SKM-1 treated with dmso at 0.1 percent for 144 hours (cell line): ENCODE data around the gene ARL4D.
"Not testable (repeated sequence)": the region's sequence is repeated elsewhere in the genome, so short reads cannot be mapped to it uniquely, and the experiment has no call there.

ENCODE experiments used
- DNase-seq: peaks from one replicate; lab custom pipeline; 2025; ENCODE audit not compliant: unreplicated experiment; lab: John Stamatoyannopoulos, UW

The ARL4D gene

GRCh38 chr17:43393944-43394482 lies 4.8 kb upstream of the ARL4D start:
- peak; percentile 76 for DNase-seq

DNA sequence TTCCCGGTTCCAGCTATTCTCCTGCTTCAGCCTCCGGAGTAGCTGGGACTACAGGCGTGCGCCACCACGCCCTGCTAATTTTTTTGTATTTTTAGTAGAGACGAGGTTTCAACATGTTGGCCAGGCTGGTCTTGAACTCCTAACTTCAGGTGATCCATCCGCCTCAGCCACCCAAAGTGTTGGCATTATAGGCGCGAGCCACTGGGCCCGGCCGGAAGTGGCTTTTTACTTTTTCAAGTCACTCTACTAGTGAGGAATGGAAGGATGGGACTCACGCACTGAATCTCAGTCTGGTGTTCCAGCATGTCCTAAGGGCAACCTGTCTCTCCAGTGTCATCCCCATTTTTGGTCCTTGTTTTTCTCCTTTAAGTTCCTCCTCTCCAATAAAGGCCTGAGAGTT lies 4.1 kb upstream of the ARL4D start:
- DNase-seq, result not testable (repeated sequence)

GRCh38 chr17:43395165-43395564 lies 3.6 kb upstream of the ARL4D start:
- no peak for DNase-seq

DNA sequence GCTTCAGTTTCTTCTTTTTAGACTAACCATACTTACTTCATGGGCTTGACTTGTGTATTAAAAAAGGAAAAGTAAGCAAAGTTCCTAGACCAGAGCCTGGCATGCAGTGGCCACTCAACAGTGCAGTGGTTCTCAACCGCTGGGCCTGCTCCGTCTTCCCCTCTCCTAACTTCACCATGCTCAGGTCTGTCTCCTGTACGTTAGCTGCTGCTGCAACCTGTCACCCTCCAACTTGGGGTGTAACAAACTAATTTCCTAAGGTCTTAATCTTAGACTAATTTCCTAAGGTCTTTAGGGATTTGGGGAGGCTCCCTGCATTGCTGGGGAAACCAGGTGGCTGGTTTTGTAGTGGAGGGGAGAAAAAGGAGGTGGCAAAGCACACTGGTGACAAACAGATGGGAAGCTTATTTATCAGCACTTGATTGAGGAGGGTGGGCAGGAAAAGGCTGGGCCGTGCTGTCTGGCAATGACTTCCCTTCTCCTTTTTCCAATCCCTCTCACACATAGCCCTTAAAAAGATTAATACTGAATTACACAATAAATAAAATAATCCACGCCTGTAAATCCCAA lies 2.2 kb upstream of the ARL4D start:
- DNase-seq, result no peak

DNA sequence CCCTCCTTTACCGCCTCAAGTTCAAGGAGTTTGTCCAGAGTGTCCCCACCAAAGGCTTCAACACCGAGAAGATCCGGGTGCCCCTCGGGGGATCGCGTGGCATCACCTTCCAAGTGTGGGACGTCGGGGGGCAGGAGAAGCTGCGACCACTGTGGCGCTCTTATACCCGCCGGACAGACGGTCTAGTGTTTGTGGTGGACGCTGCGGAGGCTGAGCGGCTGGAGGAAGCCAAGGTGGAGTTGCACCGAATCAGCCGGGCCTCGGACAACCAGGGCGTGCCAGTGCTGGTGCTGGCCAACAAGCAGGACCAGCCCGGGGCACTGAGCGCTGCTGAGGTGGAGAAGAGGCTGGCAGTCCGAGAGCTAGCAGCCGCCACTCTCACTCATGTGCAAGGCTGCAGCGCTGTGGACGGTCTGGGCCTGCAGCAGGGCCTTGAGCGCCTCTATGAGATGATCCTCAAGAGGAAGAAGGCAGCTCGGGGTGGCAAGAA lies 1.1 kb downstream of the ARL4D start:
- DNase-seq, result no peak

DNA sequence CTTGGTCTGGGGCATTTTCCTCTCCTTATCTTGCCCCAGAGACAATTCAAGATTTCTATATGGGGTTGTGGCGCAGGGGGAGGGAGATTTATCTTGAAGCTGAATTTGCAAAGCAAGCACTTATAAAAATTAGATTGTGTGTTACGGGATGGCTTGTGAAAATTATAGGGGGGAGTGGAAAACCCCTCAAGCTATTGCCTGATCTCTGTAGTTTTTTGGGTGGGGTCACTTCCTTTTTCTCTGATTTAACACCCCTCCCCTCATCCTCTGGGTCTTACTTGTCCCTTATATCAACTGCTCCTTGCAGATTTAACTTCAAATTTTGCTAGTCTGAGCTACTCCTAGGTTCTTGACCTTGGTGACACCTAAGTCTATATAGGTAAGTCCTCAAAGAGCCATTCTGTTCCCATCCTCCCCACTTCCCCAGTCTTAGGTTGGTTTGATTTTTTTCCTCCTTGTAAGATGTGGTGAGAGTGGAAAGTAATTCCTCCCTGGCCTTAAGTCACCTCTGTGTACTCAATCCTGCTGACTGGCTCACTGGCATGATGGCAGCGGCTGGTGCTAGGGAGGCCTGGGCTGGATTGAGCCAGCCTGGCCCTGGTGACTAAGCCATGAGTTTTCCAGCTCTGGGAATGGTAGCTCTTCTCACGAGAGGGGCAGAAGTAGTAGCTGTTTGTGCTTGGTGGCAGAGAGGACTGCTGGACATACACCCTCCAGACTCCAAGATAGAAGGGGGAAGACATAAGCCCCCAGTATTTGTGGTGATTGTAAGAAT lies 2.3 kb downstream of the ARL4D start:
- no peak for DNase-seq

- no peak for DNase-seq
These were observed 3.3 kb downstream of the ARL4D start for GRCh38 chr17:43402078-43402477.

GRCh38 chr17:43402567-43402966 lies 3.8 kb downstream of the ARL4D start:
- no peak for DNase-seq

DNA sequence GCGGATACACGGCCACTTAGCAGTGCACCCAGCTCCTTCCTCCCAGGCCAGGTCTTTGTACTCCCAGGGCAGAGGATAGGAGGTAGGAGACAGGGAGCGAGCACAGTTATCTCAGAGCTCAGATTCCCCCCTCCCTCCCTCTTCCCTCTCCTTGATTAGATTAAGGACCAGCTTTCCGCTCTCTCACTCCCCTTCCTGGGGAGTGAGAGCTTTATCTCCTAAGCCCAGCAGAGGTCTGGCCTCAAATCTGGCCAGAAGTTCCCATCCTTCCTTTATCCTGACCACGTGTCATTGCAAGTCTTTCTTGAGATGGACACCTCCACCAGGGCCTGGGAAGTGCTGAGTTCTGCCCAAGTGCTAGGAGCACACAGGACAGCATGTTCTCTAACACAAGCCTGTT lies 5.1 kb downstream of the ARL4D start:
- DNase-seq, result no peak

- no peak for DNase-seq
These were observed 7.1 kb downstream of the ARL4D start for GRCh38 chr17:43405861-43406260.

DNA sequence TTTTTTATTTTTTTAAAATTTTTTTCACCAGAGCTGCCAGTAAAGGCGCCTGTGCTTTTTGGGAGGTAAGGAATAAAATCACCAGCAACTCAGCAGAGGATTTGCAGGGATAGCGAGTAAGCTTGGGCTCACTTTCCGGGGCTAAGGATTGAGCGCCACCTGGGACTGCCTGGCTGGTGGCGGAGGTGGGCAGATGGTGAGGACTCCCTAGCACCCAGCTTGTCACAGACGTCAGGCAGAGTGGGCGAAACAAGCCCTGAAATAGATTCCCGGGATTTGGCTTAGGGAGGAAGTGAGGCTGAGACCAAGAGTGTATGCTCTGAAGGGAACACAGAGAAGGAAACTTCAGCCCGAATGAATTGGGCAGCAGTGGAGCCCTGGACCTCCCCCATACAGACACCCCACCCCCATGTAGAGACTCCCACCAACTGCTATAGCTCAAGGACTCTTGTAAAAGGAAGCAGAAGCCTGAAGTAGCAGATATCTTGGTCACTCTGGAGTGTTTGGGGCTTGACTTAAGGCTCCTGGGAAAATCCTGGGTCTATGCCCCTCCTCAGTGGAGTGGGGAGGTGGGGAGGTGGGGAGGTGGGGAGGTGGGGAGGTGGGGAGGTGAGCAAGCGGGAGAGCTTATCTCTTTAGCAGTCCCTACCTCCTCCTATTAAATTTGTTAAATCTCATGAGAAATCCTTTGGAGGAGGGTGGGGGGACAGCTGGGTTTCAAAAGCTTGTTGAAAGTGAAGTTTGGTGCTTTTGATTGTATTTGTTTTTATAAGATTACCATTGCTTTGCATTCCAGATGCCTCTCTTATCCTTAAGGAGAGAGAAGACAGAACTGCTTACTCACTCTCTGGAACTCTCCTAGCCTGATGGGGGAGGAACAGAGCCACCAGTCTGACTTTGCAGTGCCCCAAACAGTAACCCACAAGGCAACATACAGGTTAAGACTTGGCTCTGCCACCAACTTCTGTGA lies 8.2 kb downstream of the ARL4D start:
- no peak for DNase-seq

DNA sequence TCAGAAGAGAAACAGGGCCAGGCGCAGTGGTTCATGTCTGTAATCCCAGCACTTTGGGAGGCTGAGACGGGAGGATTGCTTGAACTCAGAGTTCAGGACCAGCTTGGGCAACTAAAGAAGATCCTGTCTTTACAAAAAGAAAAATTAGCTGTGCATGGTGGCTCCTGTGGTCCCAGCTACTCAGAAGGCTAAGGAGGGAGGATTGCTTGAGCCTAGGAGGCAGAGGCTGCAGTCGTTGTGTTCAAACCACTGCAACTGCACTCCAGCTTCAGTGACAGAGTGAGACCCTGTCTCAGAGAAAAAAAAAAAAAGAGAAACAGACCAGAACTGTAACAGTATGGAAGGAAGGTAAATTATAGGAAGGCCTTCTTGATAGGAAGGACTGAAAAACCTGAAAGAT lies 10.3 kb downstream of the ARL4D start:
- no peak for DNase-seq

- no peak for DNase-seq
These were observed 12.0 kb downstream of the ARL4D start for GRCh38 chr17:43410557-43411368.

DNA sequence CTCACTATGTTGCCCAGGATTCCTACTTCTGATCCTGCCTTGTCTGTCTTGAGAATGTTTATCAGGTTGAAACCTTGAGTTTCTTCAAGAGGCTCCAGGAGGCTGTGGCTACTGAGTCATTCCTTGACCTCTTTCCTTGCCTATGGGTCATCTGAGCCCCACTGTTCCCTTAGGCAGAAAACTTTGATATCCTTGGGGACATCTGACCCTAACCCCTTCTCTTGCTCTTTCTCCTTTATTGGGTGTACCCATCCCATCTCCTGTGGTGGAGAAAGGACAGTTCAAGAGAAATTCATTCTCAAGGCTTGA lies 12.5 kb downstream of the ARL4D start:
- DNase-seq, result no peak

DNA sequence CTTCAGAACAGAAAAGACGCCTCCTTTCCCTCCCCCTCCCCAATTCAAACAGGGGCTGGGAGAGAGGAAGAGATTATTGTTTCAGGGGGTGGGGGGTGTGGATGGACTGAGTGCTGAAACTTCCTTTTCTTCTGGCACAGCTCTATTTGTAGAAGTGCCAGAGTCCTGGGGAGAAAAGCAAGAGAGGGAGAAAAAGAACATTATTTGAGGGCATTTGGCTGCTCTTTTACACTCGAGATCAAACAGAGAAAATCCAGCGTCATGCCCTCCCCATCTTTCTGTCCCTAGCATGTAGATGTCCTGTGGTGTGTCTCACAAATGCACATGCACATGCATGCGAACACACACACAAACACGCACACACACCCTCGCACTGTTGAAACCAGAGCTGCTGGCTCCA lies 13.0 kb downstream of the ARL4D start:
- no peak for DNase-seq

GRCh38 chr17:43412166-43412565 lies 13.4 kb downstream of the ARL4D start:
- no peak for DNase-seq

- DNase-seq, result no peak
These were observed 18.5 kb downstream of the ARL4D start for GRCh38 chr17:43416998-43417890.

DNA sequence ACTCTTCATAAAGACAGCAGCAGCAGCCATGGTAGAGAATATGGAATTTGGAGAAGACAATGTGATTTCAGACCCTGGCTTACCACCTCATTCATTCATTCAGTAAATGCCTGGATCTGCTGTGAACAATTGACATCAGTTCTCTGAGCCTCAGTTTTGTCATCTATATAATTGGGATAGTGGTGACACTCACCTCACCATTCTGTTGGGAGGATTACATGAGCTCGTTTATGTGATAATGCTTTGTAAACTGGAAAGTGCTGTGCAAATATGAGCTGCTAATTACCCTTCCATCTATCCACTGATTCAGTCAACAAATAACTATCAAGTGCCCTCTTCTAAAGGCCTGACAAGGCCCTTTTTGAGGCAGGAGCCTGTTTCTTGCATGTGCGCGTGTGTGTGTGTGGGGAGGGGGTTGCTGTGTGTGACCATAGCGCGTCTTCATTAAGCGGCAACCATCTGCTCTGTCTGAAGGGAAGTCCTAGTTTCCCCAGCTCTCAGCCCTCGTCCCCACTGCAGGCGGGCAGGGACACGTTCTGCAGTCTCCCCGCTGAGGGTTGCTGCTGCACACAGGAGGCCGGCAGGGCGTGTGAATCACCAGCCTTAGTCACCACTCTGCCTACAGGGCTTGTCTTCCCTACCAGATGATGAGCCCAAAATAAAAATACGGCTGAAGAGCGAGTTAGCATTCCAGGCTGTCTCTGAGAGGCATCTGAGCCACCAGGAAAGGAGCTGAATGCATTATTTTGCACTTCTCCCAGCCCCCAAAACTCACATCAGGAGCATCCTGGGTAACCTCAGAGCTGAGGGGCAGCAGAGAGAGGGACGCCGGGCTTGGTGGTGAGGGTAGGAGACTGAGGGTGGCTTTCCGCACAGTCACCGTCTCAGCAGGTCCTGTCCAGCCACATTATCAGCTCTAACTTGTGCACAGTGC lies 19.9 kb downstream of the ARL4D start:
- DNase-seq, result no peak
